ENCODE results near the gene TBX4.

Gene TBX4

DNA sequence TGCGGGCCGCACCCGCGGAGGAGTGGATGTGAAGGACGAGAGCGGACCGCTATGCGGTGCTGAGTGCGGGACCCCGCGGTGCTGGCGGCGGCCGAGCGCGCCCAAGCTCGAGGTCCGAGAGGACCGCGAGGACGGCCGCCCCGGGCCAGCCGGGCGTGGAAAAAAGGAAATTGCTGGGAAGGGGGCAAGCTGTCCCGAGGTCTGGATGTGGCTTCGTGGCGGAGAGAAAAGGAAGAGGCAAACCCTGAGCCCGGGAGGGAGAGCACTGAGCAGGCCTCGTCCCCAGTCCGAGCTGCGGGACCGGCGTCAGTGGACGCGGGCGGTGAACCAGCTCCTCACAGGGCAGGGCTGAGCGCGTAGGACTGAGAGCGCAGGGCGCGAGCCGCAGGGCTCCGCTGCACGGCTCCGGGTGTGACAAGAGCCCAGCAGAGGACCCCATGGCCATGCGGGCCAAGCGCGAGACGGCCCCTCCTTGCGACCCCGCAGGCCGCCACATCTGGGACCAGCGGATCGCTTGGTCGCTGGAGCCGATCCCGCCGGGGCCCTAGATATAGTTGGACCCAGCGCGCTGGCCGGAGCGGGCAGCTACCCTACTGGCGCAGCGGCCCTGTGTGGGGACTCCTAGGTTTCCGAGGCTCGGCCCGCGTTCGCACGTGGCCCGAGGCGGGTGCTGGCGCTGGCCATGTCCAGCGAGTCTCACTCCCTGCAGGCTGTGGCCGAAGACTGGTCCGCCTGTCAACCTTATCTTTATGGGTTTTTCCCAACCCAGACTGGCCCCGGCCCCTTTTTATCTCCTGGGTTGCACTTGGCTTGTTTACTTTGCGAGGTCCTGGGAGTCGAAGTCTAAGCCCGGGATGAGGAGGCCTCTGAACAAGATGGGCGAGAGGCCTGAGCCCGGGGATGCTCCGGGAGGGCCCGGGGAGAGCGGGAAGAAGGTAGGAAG is 2.4 kb downstream of the TBX4 start:
- DNase-seq (ENCODE audit: low read depth): no peak

DNA sequence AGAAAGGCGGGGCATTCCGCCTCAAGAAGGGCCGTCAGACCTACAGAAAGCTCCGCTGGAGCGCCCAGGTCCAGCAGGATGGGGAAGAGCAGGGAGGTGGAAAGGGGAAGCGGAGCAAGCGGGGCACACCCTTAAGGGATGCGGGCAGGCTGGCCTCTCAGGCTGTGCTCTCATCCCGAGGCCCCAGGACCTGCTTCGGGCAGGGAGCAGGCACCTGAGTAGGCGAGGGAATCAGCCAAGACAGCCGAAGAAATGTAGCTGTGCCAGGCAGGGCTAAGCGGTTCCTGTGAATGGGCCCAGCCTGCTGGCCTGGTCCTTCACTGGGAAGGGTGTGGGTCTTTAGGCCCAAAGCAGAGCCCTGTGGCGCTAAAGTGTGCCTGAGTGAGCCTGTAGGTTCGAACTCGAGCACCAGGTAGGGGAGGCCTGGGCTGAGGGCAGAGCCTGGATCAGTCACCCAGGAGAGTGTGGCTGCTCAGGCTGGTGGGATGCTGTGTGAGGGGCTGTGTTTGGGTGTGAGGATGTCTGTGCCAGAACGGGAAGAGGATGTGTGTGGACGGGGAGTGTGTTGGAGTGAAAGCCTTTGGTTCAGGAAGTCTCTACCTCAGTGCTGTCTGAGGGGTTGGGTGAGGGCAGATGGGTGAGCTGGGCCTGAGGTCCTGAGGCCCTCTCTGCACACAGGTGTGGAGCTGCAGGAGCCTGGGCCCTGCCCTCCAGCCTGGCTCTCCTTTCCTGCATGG is 3.3 kb downstream of the TBX4 start:
- no peak for DNase-seq (ENCODE audit: low read depth)

DNA sequence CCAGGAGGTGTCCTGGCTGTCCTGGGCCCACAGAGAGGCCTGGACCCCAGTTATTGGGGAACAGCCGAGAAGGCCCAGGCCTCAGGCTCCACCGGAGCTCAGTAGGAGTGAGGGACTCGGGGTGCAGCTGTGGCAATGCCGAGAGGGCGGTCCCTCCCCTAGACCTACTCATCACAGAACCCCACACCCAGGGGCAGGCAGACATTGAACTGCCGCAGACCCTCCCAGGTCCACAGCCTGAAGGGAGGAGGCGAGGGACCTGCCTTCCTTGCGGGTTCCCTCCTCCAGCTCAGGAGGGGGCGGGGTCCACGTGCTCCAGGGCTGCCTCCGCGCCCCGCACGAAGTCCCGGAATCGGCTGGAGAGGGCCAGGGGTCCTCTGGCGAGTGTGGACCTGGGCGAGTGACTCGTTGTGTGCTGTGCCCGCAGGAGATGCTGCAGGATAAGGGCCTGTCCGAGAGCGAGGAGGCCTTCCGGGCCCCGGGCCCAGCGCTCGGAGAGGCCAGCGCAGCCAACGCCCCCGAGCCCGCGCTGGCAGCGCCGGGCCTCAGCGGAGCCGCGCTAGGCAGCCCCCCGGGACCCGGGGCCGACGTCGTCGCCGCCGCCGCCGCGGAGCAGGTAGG is 3.9 kb downstream of the TBX4 start:
- no peak for DNase-seq (ENCODE audit: low read depth)

DNA sequence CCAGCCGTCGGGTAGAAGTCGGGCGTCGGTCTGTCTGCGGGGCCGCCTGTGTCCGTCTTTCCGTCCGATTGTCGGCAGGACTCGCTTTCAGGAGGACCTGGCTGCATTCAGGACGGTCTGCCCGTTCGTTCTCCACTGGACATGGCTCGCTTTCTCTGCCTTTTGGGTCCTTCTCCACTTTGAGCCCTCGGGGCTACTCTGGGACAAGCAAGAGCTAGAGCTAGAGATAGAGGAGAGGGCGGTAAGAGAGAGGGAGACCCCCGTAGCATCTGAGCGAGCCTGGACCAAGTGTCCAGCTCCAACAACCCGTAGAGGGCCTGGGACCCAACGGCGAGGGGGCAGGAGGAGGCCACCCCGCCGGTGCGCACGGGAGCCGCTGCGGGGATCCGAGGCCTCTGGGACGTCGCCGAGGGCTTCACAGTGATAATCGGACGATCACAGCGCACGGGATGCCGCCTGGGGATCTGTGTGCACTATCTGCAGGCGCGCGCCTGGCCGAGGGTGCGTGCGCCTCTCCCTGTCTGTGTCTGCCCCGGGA is 4.5 kb downstream of the TBX4 start:
- DNase-seq (ENCODE audit: low read depth): no peak

DNA sequence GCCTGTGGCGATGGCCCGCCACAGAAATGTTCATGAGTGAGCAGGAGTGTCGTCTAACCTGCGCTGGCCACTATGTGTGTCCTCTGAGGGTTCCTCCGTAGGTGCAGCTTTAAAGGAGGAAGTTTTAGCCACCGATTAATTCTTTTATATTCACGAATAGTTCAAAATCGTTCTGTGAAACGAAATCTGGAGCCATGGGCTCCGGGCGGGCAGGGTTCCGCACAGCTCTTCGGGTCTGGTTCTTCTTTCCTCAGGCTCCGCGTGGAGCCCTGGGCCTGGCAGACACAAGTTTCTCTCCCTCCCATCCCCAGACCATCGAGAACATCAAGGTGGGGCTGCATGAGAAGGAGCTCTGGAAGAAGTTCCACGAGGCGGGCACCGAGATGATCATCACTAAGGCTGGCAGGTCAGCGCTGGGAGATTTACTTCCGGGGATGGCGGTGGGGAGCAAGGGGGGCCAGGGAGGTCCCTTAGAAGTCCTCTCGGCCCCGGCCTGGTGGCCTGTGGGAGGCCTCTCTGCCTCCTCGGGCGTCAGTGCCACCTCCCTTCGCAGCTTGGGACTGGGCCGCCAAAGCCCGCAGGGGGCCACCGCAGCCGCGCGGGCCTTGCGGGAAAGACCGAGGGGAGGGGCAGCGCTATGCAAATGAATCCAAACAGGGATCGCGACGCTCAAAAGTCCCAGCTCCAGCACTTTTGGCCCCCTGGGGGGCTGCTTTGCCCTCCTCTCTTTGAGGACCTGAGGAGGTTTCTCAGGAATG is 5.2 kb downstream of the TBX4 start:
- DNase-seq (ENCODE audit: low read depth): no peak

DNA sequence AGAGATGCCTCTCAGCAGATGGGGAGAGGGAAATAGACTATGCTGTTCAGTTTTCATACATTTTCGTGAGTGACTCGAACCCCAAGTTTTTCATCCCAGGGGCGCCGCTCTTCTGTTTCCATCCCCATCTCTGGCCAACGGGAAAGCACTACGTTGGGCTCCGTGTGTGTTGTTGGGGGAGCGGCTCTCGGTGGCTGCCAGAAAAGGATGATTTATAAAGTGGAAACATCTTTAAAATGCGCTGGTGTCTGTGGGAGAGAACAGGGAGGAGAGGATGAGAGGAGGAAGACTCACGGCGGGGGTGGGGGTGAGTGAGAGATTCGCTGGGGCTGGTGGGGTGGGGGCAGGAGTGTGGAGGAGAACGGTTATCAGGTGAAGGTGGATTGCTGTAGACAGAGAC is 5.8 kb downstream of the TBX4 start:
- DNase-seq (ENCODE audit: low read depth): no peak

DNA sequence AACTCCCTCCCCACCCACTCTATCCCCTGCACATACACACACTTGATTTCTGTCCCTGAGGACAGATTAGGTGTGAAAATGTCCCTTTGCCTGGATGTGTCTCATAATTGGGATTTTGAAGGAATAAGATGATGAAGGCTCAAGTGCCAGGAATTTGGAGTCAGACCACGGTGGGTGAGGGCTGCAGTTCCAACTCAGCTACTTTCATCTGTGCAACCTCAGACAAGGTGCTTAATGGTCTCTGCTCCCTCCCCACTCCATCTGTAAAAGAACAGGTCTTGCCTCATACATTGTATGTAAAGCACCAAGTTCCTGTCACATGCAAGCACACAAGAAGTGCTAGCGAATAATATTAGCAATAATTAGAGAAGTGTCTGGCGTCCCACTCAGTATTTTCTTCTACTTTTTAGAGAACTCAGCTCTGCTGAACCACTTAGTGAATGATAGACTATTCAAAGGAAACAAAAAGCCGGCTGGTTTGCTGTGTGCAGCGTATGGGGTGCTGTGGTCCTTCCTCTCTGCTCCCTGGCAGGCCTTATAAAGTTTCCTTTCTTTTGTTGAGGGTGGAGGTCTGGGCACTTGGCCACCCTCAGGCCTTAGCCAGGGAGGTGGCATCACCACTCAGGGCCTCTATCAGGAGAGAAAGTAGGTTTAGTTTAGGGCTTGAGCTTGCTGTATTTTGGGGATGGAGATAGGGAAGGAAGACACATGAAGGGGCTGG is 6.4 kb downstream of the TBX4 start:
- DNase-seq (ENCODE audit: low read depth): no peak

DNA sequence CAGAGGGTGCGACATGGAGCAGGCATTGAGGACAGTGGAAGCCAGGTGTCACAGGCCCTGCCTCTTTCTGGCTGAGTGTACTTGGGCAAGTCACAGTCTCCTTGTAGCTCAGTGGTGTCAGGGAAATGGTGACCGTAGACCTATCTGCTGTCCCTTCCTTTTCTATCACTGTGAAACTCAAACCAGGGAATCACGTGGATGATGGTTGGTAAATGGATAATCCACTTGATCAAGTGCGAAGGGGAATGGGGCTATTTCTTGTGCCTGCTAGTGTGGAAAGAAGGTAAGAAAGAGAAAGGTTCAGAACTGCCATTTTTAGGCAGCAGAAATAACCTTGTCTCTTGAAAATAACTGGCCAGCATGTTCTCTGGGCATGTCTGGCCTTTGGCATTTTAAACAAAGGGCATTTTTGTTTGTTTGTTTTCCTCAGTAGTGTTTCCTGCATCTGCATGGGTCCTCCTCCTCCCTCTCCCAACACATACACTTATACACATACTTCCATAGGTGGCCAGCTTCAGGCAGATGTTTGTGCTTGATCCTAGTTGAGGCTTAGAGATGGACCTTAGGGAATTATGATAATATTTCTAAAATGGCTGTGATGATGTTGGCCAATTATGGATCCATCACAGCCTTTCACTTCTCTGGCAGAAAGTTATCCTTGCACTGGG is 7.1 kb downstream of the TBX4 start:
- DNase-seq (ENCODE audit: low read depth): no peak

DNA sequence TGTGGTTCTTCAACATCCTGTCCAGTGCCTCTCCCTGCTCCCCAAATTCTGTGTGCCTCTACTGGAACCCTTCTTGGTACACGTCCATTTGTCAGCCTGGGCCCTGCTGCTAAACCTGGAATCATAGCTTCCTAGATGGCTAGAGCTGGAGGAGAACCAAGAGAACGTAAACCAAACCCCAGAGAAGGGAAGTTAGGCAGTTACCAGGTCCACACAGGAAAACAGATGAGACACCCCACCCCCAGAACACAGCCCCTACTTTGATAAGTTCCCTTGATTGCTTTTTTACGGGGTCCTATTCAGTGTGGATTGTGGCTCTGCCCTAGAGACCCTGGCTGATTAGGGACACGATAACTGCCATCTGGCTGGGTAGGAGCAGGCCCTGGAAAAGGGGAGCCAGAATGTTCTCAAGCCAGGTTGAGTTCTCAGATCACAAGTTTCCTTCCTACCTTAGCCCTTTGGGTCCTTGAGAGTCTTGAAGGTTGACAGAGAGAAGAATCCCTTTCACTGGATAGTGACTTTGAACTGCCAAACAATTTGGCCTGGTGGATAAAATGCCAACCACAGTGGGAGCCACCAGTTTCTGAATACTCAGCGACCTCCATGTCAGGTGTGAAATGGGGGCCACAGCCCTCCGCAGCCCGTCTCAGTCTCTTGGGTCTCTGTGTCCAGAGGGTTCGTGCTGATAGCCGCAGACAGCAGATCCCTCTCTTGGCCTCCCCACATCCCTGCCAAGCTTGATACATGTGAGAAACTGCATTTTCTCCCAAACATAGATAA is 7.9 kb downstream of the TBX4 start:
- no peak for DNase-seq (ENCODE audit: low read depth)

DNA sequence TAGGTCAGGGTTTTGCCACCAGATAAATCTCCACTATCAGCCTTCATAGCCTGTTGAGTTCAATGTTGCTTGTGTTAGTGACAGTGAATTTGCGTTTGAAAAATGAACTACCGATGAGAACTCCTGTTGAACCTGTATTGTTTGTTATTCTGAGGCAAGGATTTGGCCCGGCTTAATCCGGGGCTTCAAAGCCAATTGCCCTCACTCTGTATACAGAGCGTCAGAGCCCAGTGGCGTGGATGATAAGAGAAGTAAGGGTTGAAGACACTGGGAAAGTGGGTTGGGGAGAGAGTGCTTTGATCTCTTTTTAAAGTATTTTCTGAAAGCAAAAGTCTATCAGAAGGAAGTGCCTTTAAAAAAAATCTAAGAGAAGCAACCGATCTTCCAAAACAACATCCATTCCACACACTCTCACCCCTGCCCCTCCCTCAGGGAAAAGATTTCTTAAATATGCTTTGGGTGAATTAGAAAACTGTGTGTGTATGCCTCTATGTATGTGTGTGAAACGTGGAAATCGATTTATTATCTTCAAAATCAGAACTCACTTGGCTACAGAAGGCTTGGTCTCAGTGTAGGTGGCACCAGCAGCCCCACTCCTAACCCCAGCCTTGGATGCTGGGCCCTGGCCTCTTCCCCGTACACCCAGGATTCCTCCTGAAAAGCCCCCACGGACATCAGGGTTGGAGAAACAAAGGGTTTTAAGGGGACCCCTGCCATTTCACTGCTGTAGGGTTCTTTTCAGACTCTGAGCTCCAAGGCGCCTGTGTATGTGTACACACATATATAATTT is 8.8 kb downstream of the TBX4 start:
- DNase-seq (ENCODE audit: low read depth): no peak

DNA sequence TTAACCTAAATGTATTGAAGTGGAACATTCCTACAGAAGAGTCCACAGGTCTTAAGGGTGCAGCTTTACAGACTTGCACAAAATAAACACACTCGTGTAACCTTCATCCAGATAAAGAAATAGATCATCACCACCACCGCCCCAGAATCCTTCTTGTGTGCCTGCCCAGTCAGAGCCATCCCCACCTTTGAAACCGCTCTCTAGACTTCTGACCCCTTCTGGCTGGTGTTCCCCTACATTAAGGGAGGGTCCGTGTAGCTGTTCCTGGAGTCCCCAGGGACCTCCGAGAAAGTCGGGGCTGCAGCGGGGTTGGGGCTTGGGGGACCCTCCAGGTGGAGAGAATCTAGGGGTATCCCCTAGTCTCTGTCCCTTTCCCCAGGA is 9.4 kb downstream of the TBX4 start:
- DNase-seq (ENCODE audit: low read depth): no peak

DNA sequence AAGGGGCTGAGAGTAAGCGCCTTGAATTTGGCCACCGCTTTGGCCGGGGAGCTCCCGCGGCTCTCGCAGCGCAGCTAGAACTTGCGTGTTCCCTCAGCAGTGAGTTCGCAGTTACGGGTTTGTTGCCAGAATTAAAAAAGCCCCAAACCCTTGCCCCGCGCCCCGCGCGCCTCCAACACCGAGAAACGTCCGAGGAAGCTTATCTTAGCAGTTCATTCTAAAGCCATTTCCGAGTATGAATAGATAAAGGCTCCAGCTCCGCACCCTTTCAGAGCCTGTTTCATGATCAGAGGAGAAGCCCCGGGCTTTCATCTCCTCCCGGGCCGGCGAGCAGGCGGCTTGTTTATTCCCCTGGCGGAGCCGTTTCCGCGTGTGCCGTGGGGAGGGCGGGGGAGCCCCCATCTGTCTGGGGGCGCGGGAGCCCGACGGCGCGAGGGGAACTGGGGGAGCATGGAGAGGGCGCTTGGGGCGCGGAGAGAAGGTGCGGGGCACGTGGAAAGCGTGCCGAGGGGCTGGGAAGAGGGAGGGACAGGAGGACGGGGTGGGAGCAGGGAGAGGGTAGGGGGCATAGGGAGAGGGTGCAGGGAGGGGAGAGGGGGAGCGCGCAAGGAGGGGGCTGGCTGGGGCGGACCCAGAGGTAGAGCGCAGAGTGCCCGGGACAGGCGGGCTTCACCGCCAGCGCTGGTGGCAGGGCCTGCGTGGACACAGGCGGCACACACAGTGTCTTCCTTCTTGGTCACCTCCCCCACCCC is 9.9 kb downstream of the TBX4 start:
- DNase-seq (ENCODE audit: low read depth): no peak

DNA sequence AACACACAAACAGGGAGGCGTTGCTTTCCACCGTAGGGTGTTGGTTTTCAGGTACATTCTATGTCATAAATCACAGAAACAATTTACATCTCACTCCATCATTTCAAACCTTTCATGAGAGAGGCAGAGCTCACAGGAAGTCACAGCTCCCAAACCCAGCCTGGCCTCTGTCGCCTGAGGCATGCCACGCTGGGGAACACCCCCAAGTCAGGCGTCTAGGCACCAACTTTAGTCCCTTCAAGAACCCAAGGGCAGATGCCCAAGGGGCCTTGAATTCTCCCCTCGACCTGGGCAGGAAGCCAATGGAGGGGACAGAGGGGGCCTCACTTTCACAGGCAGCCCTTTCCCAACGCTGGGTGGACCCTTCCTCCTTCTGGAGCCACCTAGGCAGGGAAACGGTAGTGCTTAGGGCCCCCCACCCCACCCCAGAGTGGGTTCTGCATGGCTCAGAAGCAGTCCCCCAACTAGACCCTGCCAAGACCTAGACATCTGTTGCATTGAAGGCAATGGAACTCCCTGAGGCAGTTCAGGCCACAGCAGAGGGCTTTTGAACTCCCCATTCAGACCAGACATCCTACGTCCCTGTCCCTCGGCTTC is 10.6 kb downstream of the TBX4 start:
- DNase-seq (ENCODE audit: low read depth): no peak

DNA sequence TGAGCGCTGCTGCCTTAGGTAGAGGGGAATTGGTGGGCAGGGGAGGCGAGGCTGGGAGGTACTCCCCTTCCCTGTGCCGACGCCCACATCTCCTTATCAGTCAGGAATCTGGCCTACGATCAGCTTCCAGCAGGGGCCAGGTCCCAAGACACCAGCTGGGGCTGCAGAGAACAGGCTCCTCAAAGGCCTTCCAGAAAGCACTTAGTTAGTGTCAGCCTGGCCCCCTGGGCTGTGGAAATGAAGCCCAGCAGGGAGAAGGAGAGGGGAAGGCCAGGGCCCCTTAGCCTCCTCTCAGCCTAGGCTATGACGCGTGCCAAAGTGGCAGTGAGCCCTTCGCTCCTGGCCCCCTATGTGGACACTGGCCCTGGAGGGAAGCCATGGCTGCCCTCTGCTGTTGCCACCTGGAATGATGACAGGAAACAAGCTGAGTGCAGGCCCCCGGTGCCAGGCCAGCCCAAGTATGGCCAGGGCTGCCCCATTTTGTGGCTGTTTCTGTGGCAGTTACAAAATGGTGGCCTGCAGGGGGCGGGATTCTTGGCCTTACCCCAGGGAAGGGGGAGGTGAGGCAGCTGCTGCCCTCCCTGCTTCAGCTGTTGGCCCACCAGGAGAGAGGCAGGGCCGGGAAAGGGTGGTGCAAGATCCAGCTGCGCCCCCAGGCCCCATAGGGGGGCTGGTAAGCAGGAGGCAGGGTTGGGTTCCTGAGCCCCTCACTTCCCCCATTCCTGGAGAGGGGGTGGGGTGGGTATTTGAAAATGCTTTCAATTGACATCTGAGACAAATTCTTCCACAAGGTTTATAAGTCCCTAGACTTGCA is 11.3 kb downstream of the TBX4 start:
- DNase-seq (ENCODE audit: low read depth): no peak

DNA sequence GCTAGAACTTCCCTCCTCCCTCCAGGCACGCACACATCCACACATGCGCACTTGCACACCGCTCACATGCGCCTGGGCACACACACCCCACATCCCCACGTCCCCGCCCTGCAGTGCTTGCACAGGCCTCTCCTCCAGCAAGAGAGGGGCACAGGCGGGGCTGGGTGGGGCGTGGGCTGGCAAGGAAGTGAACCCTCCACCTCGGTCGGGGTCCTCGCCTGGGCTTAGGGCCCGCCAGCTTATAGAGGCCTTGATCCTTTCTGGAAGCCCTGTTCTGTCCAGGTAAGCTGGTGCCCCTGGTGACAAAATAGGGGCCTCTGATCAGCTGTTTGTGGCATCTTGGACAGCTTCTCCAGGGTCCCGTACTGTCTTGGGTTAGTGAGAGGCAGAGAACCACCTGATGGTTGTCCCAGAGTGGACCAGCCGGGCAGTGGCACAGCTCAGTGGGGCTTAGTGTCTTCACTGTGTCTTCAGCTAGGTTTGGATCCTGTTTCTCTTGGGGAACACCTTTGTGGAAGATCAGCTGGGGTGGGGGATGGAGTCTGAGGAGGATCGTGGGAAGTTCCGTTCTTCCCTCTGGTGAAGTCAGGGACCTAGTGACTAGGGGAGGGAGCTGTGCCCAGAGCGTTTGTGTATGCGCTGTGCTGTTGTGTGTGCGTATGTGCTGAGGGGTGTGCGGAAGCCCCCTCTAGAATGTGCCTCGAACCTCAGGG is 12.1 kb downstream of the TBX4 start:
- DNase-seq (ENCODE audit: low read depth): no peak

DNA sequence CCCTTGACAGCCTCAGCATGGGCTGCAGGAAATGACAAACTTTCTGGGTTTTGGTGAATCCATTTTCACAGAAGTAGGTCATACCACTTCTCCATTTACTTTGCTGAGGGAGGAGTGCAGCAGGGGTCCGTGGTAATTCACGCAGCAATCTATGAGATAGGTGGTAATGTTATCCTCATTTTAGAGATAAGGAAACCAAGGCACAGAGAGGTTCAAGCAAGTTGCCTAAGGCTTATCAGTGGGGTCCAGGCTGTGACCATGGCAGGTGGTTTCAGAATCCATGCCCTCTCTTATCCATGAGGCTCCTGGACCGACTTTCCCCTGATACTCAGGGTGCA is 12.6 kb downstream of the TBX4 start:
- DNase-seq (ENCODE audit: low read depth): no peak
